ENCODE data around the gene KDM5B. TPM values are rescaled to one million over a fixed set of nuclear protein-coding genes. Genes with fewer than 3 reads are reported as not detected.

Gene KDM5B
- polyA plus RNA-seq, 1 of the 3 experiments (the other 2 are of a cell fraction): 21.7 TPM

- TF ChIP-seq MEF2A (IDR thresholded peaks at IDR 0.05; ENCODE audit: borderline replicate concordance, low read depth): no peak
- peak; percentile 69; the same call in 1 of the 2 replicates for TF ChIP-seq MXI1 (IDR thresholded peaks at IDR 0.05; ENCODE audit: low read depth, low read length)
- TF ChIP-seq RAD21 (IDR thresholded peaks at IDR 0.05; ENCODE audit: low read length): no peak
These were observed 116.4 kb downstream of the KDM5B start (continued) for GRCh38 chr1:202691816-202692215.

- Histone ChIP-seq H3K9me3 (no peaks in the 10 kb centered on the region), H3K9ac (no peak overlapping the region), H3K27ac (ENCODE audit: low read depth in 2 of 2, low read length in 1 of 2) (no peak overlapping the region), H3K27me3 (ENCODE audit: insufficient read depth) (peaks cover 21% of the 10 kb centered on the region), H3K36me3 (replicated peaks in 1 of 2; ENCODE audit: control insufficient read depth in 1 of 2, insufficient read depth in 2 of 2, low read length in 1 of 2) (no peaks in the 10 kb centered on the region), H2AFZ (ENCODE audit: low read depth) (no peak overlapping the region), H4K20me1 (ENCODE audit: insufficient read depth) (no peaks in the 10 kb centered on the region), H3K4me3 (ENCODE audit: low read depth in 2 of 2, low read length in 1 of 2) (no peak overlapping the region), H3K9me2 (no peaks in the 10 kb centered on the region), H3K79me2 (ENCODE audit: insufficient read depth) (no peaks in the 10 kb centered on the region), H3F3A (replicated peaks; ENCODE audit: insufficient read depth) (no peaks in the 10 kb centered on the region), H3K4me1 (ENCODE audit: control insufficient read depth in 1 of 2, insufficient read depth in 2 of 2, low read depth in 1 of 2, low read length in 1 of 2) (peaks cover 0 to 10% of the 10 kb centered on the region in 2 experiments; a peak in 1 of 4 replicates), H3K4me2 (no peak overlapping the region)
- POLR2A ChIA-PET: no interaction called here
- WGBS (ENCODE audit: low lambda C conversion rate): 47% methylated on average over 9 of the region's 9 CpGs
- TF ChIP-seq REST (IDR thresholded peaks at IDR 0.05; ENCODE audit: low read depth, low read length) (peak; percentile 79), IRF3 (IDR thresholded peaks at IDR 0.05; ENCODE audit: low read depth, low read length) (no peak), MAX (IDR thresholded peaks at IDR 0.05; ENCODE audit: low read depth) (no peak)
- DNase-seq: no peak
- CTCF ChIA-PET: interaction anchor here (1.4 to 1.7 kb wide), 2 partner anchors 11 to 19 kb away, joined by 3 to 5 read pairs; no protein-coding TSS in a partner anchor
These were observed 118.5 kb downstream of the KDM5B start for GRCh38 chr1:202689493-202690342.

- no peaks in the 10 kb centered on the region for H3K36me3 ChIP-seq (replicated peaks in 1 of 2; ENCODE audit: control insufficient read depth in 1 of 2, insufficient read depth in 2 of 2, low read length in 1 of 2)
These were observed 119.1 kb downstream of the KDM5B start for GRCh38 chr1:202689082-202689481.

More at GRCh38 chr1:202689082-202689481, 119.1 kb downstream of the KDM5B start:
- Histone ChIP-seq H3K4me1 (ENCODE audit: control insufficient read depth in 1 of 2, insufficient read depth in 2 of 2, low read depth in 1 of 2, low read length in 1 of 2) (peaks cover 0 to 10% of the 10 kb centered on the region in 2 experiments; a peak in 1 of 4 replicates), H3K4me3 (ENCODE audit: low read depth in 2 of 2, low read length in 1 of 2) (no peak overlapping the region), H4K20me1 (ENCODE audit: insufficient read depth) (no peaks in the 10 kb centered on the region), H3K9me2 (no peaks in the 10 kb centered on the region), H3K79me2 (ENCODE audit: insufficient read depth) (no peaks in the 10 kb centered on the region), H3K27ac (ENCODE audit: low read depth in 2 of 2, low read length in 1 of 2) (no peak overlapping the region), H3F3A (replicated peaks; ENCODE audit: insufficient read depth) (no peaks in the 10 kb centered on the region), H3K9me3 (no peaks in the 10 kb centered on the region), H3K27me3 (ENCODE audit: insufficient read depth) (peaks cover 25% of the 10 kb centered on the region), H3K9ac (no peak overlapping the region), H2AFZ (ENCODE audit: low read depth) (no peak overlapping the region), H3K4me2 (no peak overlapping the region)
- no peak for TF ChIP-seq USF2 (IDR thresholded peaks at IDR 0.05; ENCODE audit: borderline replicate concordance, low read depth, low read length)
- no peak for TF ChIP-seq CHD2 (IDR thresholded peaks at IDR 0.05; ENCODE audit: low read length, partially characterized antibody)
- TF ChIP-seq IRF3 (IDR thresholded peaks at IDR 0.05; ENCODE audit: low read depth, low read length): no peak
- no peak for TF ChIP-seq CTCF (IDR thresholded peaks at IDR 0.05)
- TF ChIP-seq JUND (IDR thresholded peaks at IDR 0.05): no peak
- no peak for TF ChIP-seq RFX5 (IDR thresholded peaks at IDR 0.05; ENCODE audit: low read length)
- no peak for TF ChIP-seq EZH2phosphoT487 (IDR thresholded peaks at IDR 0.05; ENCODE audit: borderline replicate concordance, low read depth)
- 56% methylated on average over 2 of the region's 3 CpGs for WGBS (ENCODE audit: low lambda C conversion rate)
- no peak for DNase-seq
- POLR2A ChIA-PET: no interaction called here
- CTCF ChIA-PET: interaction anchor here (1.4 to 1.7 kb wide), 2 partner anchors 11 to 20 kb away, joined by 3 to 5 read pairs; no protein-coding TSS in a partner anchor
